ENCODE data around the gene TPRG1L.

Gene TPRG1L

DNA sequence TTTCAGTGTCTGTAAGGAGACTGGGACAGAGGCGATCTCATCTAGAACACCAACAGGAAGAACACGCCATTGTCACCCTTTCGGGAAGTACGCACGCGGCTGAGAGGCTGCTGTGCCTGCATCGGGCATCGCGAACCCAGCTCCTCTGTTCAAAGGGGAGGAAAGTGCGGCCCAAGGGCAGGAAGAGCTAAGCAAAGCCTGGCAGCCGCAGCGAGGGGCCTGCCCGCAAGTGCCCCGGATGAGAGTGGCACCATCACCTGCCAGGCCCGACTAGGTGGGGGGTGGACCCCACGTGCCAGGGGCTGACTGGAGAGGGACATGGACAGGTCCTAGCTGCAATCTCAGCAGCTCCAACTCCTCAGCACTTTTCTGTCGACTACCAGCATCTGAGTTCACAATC, 7.5 kb downstream of the TPRG1L start:
- DNase-seq (ENCODE audit: low spot score), result no peak
- TF ChIP-seq, protein P1, sequence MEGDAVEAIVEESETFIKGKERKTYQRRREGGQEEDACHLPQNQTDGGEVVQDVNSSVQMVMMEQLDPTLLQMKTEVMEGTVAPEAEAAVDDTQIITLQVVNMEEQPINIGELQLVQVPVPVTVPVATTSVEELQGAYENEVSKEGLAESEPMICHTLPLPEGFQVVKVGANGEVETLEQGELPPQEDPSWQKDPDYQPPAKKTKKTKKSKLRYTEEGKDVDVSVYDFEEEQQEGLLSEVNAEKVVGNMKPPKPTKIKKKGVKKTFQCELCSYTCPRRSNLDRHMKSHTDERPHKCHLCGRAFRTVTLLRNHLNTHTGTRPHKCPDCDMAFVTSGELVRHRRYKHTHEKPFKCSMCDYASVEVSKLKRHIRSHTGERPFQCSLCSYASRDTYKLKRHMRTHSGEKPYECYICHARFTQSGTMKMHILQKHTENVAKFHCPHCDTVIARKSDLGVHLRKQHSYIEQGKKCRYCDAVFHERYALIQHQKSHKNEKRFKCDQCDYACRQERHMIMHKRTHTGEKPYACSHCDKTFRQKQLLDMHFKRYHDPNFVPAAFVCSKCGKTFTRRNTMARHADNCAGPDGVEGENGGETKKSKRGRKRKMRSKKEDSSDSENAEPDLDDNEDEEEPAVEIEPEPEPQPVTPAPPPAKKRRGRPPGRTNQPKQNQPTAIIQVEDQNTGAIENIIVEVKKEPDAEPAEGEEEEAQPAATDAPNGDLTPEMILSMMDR (IDR thresholded peaks at IDR 0.05; ENCODE audit: extremely low read depth, missing control alignments), result no peak

DNA sequence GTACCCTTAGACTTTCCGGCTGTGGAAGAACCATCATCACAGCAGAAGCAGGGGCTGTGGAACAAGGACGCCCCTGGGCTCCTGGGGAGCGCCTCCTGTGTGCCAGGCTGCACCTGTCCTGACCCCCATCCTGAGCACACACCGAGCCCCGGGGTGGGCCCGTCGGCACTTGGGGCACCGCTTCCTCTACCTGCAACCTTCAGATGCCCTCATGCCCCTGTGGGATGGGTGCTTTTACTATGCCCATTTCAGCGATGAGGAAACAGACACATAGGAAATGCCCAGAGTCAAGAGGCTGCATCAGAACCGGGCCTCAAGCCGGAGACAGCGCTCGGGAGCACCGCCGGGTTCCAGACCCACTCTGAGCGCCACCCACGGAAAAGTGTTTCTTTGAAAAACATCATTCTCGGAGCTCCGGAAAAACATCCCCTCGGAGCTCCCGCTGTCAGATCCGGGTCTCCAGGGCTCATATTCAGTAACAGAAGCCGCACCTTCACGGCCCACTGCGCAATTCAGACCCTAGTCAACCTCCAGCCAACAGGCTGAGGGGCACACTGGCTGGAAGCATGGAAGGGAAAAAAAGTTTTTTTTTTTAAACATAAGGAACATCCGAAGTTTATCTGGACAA, 8.0 kb downstream of the TPRG1L start:
- no peak for DNase-seq (ENCODE audit: low spot score)
- TF ChIP-seq, protein P1 (IDR thresholded peaks at IDR 0.05; ENCODE audit: extremely low read depth, missing control alignments), result no peak

DNA sequence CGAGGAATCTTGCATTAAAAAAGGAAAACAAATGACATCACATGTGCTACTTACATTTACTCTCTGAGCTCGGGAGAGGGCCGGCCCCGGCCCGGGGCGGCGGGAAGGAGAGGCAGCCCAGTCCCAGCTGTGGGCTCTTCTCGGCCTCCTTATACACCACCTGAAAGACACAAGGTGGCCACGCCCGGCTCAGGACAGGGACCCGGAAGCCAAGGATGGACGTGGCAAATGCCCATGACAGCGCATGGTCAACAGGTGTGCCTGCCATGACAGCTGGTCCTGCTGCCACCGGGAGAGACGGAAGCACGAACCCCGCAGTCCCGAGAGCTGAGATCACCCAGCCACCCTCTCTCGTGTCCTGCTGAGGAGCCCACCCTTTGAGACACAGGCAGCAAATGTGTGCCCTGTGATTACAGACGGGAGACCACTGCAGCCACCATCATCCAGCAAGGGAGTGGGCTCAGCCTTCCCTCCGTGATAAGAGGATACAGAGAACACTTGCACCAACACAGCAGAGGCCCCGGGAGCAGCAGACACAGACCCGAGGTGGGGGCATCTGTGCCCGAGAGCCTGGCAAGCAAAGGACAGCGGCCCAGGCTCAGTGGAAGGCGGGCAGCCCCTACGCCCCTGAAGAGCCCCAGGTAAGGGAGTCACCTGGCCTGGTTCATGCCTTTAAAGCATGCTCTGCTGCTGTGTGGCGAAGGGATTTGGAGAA, 8.7 kb downstream of the TPRG1L start:
- TF ChIP-seq, protein P1 (IDR thresholded peaks at IDR 0.05; ENCODE audit: extremely low read depth, missing control alignments), result no peak
- no peak for DNase-seq (ENCODE audit: low spot score)

DNA sequence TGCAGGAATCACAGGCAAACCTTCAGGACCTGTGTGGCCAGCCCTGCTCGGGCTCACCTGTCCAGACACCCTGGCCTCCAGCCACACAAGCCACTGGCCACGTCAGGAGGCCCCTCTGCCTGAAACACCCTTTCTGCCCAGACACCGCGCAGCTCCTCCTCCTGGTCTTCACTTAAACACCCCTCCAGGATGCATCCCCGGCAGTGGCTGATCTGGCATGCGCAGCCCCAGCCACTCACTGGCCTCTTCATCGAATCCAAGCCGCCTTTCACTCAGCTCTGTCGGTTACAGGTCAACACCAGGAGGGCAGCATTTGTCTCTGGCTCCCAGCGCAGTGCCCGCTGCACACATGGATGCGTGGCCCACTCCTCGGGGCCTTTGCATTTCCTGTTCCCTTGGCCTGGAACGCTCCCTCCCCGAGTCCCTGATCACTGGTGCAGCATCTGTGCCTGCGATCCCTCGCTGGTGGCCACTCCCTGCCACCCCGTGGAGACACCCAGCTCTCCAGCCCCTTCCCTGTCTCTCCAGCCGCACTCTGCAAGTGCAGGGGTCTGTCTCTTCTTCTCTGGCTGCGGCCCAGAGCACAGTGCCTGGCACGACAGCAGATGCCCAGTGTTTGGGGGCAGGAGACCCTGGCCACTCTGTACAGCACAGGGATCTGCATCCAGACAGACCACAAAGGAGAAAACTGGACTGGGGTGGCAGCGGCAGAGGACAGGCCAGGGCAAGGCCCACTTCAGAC, 9.4 kb downstream of the TPRG1L start:
- TF ChIP-seq, protein P1 (IDR thresholded peaks at IDR 0.05; ENCODE audit: extremely low read depth, missing control alignments), result no peak
- DNase-seq (ENCODE audit: low spot score), result no peak

DNA sequence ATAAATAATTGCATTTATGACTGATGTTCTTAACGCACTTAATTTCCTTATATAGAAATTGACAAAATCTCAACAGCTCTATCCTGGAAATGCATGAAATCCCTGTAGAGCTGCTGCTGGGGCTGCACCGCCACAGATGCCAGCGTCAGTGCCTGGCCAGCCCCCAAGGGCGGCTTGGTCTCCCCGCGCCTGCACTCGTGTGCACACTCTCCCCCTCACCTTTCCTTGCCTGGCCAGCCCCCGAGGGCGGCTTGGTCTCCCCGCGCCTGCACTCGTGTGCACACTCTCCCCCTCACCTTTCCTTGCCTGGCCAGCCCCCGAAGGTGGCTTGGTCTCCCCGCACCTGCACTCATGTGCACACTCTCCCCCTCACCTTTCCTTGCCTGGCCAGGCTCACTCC, 11.3 kb downstream of the TPRG1L start:
- DNase-seq (ENCODE audit: low spot score), result no peak
- TF ChIP-seq, protein P1 (IDR thresholded peaks at IDR 0.05; ENCODE audit: extremely low read depth, missing control alignments), result no peak

DNA sequence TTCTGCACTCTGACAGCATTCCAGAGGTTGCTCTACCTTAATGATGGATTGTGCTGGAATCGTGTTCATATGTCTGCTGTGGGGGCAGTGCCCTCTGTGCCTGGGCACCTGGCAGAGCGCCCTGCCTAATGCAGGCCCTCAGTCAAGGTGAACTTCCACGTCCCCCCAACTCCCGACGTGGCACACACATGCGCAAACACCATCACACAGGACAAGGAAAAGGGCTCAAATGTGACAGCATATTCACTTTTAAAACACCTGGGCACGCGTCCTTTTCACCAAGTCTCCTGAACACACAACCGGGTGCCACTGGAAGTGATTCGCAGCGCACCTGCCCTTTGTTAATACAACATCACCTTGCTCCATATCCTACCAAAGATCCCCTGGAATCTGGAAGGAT, 11.7 kb downstream of the TPRG1L start:
- TF ChIP-seq, protein P1 (IDR thresholded peaks at IDR 0.05; ENCODE audit: extremely low read depth, missing control alignments), result no peak

DNA sequence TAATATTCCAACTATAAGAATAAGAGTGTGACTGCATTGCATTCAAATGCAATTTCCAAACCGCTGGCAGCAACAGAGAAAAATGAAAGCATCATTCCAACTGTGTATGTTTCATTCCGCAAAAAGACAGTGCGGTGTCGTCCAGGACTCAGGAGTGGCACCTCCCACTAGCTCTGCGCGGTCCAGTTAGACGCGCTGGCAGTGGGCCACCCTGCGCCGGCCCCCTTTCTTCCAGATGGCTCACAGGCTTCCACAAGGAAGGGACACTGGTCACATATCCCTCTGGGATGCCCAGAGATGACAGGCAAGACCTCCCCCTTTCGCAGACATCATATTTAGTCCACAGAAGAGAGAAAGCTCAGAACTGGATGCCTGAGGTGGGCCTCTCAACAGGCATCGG, 13.2 kb downstream of the TPRG1L start:
- TF ChIP-seq, protein P1 (IDR thresholded peaks at IDR 0.05; ENCODE audit: extremely low read depth, missing control alignments), result no peak
- no peak for DNase-seq (ENCODE audit: low spot score)

More for the DNA sequence above, 11.7 kb downstream of the TPRG1L start:
- DNase-seq (ENCODE audit: low spot score), result no peak
